Measurements from ENCODE around the gene SDK1.

SDK1 gene

DNA sequence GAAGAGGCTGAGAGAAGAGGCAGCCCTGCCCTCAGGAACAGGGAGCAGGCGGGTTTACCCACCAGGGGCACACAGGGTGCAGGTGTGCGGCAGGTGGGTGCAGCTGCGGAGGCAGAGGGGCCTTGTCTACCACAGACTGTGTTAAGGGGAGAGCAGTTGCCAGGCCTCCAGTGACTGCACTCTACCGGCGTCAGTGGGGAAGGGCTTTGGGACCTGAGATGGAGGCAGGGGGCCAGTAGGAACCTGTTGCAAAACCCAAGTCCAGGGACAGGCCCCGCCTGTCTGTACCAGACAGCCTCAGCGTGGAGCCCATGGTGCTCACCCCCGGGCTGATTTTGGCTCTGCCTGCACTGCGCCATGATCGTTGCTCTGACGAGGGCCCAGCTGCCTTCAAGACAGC, 873.4 kb downstream of the SDK1 start:
- no peak for DNase-seq

DNA sequence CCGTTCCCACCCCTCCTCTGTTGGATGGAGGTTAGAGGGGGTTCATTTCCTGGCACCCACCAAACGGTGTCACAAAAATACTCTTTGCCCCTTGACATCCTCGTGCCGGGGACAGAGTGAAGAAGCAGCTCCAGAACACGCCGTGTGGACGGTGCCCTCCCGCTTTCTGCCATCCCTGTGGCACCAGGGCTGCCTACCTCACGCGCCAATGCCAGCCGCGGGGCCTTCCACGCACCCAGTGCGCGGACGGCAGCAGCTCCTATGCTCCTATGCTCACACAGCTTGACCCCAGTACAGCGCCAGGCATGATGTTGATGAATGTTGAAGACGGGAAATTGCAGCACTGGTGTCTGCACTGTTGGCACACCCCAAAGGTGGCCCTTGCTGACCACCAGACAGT, 873.8 kb downstream of the SDK1 start:
- no peak for DNase-seq

DNA sequence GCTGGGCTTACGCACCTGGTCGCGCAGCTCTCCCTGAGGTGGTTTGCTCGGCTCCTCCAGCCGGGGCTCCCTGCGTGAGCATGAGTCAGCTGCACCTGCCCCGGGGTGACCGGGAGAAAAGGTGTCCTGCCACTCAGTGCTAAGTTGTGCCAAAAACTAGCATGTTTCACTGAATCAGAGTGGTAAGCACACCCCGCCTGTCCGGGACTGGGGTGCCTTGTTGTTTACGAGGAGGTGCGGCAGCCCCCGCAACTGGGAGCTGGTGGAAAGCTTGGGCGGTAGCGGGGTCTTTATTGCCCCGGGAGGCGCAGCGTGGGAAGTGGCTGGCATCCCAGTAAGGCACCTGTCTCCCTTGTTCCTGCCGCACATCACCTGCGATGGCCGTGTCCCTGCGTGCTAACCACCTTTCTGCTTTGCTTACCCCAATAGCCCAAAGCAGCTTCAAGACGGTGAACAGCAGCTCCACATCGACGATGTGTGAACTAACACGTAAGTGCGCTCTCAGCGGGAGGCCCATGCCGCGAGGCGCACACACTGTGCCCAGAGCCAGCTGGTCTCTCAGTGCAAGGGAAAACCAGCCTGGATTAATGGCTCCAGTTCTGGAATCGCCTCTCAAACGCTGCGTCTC, 874.4 kb downstream of the SDK1 start:
- no peak for DNase-seq

DNA sequence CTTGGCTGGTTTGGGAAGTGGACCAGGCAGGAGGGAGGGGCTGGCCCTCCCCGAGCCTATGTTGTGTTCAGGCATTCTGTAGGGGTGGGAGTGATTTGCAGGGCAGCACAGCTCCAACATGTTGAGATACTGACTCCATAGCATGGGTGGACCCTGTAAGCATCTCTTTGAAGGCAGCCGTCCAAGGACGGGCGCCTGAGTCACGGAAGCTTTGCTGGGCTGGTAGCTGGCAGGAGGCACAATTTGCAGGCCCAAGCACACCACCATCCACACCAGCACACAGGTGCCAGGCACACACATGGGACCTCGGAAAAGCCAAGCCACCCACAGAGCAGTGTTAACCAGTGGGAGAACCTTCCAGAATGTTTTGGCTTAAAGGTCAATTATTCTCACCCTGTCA, 875.9 kb downstream of the SDK1 start:
- no peak for DNase-seq

DNA sequence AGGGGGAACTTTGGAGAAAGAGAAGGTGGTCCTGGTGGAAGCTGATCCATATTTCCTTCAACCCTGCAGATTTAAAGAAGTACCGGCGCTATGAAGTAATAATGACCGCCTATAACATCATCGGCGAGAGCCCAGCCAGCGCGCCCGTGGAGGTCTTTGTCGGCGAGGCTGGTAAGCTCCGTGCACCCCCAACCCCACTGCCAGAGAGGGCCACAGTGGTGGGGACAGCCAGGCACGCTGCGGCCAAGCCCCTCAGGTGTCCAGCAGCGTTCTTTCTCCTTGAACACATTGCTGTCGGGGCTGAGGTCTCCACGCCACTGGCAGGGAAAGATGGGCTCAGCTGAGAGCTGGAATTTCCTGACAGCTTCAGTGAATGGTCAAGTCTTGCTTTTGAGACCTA, 877.4 kb downstream of the SDK1 start:
- no peak for DNase-seq

DNA sequence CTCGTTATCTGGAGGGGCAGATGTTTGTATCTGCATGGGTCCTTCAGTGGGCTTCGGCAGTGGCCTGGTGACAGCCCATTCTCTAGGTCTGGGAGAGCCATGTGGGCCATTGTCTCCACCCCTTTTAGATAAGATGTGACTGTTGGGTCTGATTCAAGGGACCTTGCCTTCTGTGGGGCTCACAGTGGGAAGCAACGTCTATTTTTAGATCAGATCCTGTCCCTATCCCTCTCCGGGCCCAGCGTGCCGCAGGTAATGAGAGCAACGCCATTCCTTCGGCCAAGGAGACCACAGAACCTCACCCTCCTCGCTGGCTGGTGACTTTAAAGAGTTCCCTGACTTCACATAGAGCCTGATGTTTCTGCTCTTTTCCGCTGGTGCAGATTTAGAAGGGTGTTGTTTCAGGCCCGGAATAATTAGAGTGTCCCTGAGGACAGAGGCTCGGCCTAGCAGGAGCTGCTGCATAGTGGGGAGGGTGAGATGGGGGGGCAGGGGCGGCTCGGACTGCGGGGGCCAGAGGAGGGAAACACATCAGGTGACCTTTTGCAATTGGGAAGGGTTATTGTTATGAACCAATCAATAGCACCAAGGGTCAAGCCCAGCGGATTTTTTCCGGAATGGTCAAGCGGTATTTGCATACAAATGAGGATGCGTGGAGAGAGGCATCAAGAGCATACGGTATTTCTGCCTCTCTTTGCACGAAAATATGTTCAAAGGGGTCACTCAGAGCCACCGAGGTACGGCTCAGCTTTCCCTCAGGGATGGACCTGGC, 878.0 kb downstream of the SDK1 start:
- no peak for DNase-seq

DNA sequence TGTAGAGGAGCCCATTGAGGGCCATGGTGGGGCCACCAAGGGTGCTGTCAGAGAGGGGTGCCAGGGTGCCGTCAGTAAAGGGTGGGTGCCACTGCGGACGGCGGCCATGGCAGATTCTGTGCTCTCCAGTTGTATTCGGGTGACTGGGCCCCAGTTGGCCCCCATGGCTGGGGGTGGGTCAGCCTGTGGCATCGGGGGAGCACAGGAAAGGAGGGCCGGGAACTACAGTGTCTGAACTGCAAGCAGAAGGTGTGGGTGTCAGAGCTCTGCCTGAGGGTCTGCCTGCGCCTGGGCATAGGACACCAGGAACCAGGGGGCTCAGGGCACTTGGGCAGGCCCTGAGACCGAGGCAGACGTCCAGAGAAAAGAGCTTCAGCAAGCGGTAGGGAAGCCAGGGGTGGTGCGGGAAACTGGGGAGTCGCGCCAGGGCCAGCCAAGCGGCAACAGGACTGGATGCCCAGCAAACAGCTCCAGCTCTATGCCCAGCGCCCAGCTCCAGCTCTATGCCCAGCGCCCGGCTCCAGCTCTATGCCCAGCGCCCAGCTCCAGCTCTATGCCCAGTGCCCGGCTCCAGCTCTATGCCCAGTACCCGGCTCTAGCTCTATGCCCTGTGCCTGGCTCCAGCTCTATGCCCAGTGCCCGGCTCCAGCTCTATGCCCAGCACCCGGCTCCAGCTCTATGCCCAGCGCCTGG, 878.8 kb downstream of the SDK1 start:
- DNase-seq: no peak

DNA sequence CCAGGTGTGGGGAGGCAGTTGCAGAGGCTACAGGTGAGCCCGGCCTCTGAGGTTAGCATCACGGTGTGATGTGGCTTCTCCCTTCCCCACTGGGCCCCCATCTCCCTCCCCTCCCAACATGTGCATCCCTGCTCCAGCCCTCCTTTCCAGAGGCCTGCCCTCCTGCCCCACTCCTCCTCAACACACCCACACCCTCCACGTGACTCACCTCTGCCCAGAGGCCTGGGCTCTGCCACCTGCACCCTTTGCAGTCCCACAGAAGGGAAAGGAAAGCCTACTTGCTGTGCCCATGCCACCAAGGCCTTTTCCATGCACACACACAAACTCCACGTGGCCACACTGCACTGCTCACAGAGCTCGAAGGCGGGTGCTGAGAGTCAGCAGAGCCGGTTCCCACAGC, 880.4 kb downstream of the SDK1 start:
- DNase-seq: no peak

DNA sequence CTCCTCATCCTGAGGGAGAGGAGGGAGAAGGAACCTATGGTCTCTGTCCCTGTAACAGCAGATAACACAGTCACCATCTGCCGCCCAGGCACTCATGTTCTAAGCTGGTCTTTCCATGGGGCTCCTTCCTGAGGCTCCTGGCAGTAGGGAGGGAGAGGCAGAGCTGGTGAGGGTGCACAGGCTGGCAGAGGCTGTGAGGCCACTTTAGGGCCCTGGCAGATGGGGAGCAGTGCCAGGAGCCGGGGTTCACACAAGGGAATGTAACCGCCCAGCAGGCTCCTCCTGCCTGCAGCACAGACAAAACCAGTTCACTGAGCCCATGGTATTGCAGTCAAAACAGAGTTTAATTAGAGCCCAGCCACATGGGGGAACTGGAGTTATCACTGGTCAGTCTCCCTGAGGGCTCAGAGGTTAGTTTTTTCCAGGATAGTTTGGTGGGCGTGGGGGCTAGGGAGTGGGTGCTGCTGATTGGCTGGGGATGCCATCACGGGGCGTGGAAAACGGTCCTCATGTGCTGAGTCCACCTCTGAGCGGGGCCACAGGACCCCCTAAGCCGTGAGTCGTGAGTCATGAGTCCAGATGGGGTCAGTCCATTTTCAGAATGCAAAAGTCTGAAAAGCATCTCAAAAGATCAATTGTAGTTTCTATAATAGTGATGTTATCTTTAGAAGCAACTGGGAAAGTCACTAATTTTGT, 881.7 kb downstream of the SDK1 start:
- DNase-seq: no peak

DNA sequence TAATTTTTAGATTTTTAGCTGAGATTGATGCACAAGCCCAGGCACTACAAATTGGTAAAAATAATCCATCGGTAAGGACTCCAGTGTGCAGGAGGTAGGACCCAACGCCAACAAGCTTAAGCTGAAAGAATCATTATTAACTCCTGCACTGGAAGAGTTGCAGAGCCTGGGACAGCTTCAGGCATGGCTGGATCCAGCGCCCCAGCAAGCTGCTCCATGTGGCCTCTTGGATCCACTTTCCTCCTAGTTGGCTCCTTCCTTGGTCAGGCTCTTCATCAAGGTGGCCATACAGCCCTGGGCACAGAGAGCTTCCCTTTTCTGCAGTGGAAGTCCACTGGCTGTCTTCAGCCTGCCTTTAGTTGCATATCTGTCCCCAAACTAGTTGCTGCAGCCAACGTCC, 883.6 kb downstream of the SDK1 start:
- DNase-seq: no peak

DNA sequence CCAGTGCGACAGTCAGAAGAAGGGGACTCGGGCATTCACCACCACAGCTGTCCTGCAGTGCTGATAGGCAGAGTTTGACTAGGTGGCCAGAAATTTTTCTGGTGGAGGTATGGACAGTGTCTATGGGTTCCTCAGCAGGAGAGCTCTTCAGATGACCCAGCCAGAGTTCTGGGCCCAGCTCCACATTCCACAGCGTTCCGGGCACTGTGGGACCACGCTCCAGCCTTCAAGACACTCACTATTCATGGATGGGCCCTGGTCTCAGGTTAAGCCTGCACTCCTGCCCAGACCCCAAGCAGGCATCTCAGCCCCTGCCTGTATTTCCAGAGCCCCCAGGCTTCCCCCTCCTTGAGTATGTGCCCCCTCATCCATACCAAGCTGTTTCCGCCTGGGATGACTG, 884.1 kb downstream of the SDK1 start:
- DNase-seq: no peak

DNA sequence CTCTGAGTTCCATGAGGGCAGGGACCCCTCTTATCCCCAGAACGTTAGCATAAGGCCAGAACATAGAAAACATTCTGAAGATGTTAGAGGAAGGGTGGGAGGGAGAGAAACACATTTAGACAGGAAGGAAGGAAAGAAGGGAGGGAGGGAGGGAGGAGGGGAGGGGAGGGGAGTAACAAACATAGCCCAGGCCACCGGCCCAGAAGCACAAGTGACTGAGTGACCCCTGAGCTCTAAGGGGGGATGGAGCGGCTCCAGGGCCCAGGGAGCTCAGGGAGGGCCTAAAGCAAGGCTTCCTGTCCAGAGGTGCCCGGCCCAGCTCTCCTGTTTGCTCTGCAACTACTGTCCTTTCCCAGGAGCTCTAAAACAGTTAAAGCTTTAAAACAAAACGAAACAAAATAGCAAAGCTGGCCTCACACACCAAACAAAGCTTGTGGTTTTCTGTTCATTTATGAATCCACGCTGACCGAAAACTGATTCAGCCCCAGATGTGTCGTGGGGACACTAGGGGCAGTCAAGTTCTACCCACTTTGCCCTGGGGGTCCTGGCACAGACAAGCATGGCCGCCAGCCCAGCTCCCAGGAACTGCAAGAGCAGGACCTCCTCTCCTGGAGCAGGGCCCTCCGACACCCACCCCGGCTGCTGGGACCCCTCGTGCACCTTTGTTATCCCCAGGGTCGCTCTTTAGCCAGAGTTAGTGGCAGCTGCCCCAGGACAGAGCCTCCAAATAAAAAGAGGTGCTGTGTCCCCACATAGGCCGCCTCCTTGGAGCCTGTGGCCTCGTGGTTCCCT, 884.9 kb downstream of the SDK1 start:
- no peak for DNase-seq

DNA sequence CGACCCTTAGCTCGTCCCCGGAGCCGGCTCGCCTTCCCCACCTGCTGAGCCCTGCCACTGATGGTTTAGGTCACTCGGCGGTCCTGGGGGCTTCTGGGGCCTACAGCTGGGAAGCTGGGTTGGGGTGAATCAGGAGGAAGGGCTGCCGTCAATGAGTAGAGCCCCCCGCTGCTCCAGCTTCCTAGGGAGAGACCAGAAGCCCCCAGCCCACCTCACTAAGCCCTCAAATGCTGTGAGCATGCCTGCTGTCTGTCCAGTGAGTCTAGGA, 885.4 kb downstream of the SDK1 start:
- no peak for DNase-seq

DNA sequence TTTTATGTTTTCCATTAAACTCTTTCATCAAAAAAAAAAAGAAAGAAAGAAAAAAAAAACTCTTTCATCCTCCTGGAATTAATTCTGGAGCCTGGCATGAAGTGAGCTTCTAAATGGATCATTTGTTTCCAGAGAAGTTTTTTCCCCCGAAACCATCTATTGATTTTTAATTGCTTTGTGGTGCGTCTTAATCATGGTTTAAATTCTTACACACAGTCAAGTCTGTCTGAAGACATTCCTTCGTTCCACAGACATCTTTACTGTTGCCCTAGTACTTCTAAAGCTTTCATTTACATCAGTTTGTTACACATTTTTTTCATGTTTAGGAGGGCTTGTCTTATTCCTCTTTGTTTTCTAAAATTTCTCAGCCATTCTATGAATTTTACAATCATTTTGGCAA, 887.6 kb downstream of the SDK1 start:
- DNase-seq: no peak

DNA sequence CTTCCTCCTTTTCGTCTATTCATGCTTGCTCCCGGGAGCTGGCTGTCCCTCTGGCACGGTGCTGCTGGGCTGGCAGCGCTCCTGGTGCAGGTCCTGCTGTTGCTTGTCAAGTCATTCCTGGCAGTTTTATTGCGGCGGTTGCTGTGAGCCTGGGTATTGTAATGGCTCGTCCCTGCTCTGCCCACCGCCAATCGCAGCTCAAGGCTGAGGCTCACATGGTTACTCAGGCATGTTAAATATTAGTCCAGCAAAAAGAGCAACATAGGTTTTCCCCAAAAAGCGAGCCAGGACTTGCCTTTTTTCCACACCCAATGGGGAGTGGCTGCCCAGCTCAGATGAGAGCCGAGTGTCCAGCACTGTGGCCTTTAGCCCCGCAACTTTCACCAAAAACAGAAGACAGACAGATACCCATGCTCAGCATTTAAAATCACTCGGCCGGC, 888.1 kb downstream of the SDK1 start:
- no peak for DNase-seq

DNA sequence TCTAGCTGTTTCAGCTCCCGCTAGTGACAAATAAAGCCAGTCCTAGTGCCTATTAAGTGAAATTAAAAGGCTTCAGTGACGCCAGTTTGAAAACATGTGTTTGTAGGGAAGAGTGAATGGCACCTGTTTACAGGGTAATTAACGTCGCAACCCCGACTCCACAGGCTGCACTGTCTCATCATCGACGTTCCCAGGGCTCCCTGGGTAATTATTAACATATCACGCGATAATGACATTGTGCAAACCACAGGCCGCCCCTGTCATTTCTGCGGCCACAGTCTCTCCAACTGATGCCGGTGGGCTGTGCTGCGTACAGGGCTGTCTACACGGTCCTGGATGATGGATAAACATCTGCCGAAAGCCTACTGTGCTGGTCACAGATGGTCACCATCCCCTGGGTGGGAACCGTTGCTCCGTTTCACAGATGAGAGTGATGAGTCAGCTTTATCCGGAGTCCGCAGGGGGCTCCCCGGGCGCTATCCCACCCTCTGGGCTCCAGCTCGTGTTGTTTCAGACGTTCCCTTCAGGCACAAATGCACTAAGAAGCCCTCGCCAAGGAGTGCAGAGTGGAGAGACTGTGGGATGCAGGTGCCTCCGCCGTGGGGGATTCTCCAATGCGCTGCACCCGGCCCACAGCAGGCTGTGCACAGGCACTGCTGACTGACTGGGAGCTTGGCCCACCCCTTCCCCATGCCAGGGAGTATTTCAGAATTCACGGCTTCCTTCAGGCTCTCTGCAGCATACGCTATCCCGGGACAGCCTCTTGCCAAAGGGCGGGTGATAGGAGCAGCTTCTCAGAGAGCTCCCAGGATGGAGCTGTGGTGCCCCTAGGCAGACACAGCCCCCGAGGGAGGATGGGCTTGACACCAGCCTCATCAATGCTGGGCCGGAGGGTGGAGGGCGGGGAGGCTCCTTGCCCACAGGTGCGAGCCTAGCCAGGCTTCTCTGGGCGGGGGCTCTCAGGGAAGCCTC, 889.2 kb downstream of the SDK1 start:
- no peak for DNase-seq

DNA sequence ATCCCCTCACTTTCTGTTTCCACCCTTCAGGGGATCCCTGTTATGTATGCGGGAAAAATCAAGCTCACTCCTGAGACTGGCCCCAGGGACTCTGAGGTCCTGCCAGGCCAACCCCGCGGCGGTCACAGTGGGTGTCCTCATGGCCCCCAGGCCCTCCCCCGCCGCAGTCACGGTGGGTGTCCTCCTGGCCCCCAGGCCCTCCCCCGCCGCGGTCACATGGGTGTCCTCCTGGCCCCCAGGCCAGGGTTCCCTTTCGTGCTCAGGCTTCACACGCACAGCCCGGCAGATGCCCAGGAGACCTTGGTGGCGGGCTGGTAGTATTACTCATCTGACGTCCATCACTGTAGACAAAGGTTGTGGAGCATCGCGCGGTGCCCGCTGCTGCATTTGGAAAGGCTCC, 890.0 kb downstream of the SDK1 start:
- no peak for DNase-seq

DNA sequence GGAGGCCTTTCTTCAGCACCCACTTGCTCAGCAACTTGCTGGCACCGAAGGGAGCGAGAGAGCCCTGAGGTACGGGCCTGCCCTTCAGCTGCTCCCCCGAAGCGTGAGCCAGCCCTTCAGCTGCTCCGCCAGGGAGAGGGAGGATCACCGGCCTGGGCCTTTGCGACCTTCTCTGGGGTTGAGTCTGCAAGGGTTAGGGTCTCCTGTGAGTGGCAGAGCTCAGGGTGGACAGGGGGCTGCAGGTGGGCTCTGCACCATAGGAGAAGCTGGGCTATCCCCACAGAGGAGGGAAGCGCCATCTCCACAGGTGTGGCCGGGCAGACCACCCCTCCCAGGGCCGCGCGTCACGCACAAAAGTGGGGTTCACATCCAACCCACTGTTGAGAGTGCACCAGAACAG, 890.5 kb downstream of the SDK1 start:
- no peak for DNase-seq

DNA sequence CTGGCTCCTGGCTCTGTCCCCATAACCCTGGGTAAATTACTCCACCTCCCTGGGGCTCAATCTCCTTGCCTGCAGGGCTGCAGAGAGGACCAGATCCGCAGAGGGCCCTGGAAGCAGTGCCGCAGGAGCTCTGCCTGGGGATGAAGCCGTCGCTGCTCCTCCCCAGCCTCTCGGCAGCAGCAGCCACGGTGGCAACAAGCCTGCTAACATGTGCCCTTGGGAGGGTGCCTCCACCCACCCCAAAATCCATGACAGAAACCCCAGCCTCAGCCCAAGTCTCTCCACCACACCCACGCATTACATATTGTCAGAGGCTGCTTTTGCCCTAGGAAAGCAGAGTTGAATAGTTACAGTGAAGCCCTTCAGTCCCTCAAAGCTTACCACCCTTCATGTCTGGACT, 894.6 kb downstream of the SDK1 start:
- DNase-seq: no peak

DNA sequence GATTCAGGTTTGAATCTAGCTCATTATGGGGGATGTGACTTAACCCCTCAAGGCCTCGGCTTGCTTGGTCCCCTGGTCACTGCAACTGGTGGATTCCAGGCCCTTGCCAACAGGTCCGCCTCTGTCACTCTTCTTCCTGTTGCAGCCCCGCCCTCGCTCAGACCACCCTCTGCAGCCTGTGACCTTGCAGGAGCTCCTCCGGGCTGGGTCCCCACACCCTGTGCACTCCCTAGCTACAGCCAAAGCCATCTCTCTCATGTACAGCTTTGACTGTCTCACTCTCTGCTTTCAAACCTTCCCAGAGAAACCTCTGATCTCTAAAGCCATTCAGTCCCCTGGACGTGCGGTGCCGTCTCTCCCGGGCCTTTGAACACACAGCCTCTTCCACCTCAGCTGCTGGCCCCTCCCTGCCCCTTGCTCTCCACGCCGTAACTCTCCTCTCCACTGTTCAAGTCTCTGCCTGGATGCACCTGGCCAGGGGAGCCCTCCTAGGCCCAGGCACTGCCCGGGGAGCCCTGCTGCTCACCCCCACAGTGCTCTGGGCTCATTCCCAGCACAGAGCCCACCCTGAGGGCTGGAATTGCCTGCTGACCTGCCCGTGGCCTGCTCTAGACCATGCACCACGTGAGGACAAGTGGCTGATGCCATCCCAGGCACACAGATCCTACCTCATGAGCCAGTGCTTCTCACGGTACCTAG, 895.2 kb downstream of the SDK1 start:
- DNase-seq: no peak

DNA sequence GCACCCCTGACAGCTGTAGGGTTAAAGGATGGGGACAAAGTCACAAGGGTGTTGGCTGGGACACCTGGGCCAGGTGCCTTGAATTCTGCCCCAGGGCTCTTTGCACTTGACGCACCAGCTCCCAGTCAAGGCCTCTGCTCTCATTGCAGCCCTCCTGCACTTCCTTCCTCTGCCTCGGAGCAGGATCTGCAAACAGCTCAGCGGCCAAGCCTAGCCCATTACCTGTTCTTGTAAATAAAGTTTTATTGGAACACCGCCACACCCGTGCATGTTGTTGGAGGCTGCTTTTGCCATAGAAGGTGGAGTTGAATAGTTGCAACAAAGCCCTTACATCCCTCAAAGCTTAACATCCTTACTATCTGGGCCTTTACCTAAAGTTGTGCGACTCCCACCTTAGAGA, 897.2 kb downstream of the SDK1 start:
- DNase-seq: no peak
